ENCODE data around the gene RPRD1A. TPM values are rescaled to one million over a fixed set of nuclear protein-coding genes. Genes with fewer than 3 reads are reported as not detected.
"Not testable (repeated sequence)": the region's sequence is repeated elsewhere in the genome, so short reads cannot be mapped to it uniquely, and the experiment has no call there.

The RPRD1A gene
- total and polyA plus RNA-seq, 4 donors = 64.4 to 109 (median 85.3) TPM

- Histone ChIP-seq H3K9me3 (ENCODE audit: control insufficient read depth, insufficient read depth, low read length) (no peaks in the 10 kb centered on the region), H3K27me3 (ENCODE audit: control insufficient read depth, insufficient read depth, low read length) (no peaks in the 10 kb centered on the region), H3K4me1 (ENCODE audit: control insufficient read depth, insufficient read depth, low read length) (peaks cover under 1% of the 10 kb centered on the region), H3K27ac (ENCODE audit: low read depth, low read length) (no peak overlapping the region), H3K4me3 (ENCODE audit: low read depth, low read length) (no peak overlapping the region), H3K36me3 (ENCODE audit: control insufficient read depth, insufficient read depth, low read length) (no peaks in the 10 kb centered on the region)
- whole genome bisulfite sequencing (ENCODE audit: insufficient coverage) = 72% methylated on average over 5 of the region's 9 CpGs
- DNase-seq (ENCODE audit: low read depth in 4 of 6, low spot score in 6 of 6) = no peak
Measured at GRCh38 chr18:35968278-35968880, 99.0 kb downstream of the RPRD1A start.

- DNase-seq (ENCODE audit: low read depth in 4 of 6, low spot score in 6 of 6); H3K9me3 ChIP-seq (ENCODE audit: control insufficient read depth, insufficient read depth, low read length); H3K27ac ChIP-seq (ENCODE audit: low read depth, low read length); H3K27me3 ChIP-seq (ENCODE audit: control insufficient read depth, insufficient read depth, low read length); H3K36me3 ChIP-seq (ENCODE audit: control insufficient read depth, insufficient read depth, low read length); H3K4me1 ChIP-seq (ENCODE audit: control insufficient read depth, insufficient read depth, low read length); H3K4me3 ChIP-seq (ENCODE audit: low read depth, low read length): not testable (repeated sequence)
- 100% methylated on average over 1 of the region's 4 CpGs for WGBS (ENCODE audit: insufficient coverage)
Measured at GRCh38 chr18:35967866-35968265, 99.5 kb downstream of the RPRD1A start.

- Histone ChIP-seq H3K36me3 (ENCODE audit: control insufficient read depth, insufficient read depth, low read length) (no peaks in the 10 kb centered on the region), H3K27ac (ENCODE audit: low read depth, low read length) (no peak overlapping the region), H3K4me3 (ENCODE audit: low read depth, low read length) (no peak overlapping the region), H3K4me1 (ENCODE audit: control insufficient read depth, insufficient read depth, low read length) (no peaks in the 10 kb centered on the region), H3K9me3 (ENCODE audit: control insufficient read depth, insufficient read depth, low read length) (peaks cover 5% of the 10 kb centered on the region), H3K27me3 (ENCODE audit: control insufficient read depth, insufficient read depth, low read length) (no peaks in the 10 kb centered on the region)
- DNase-seq (ENCODE audit: low read depth in 4 of 6, low spot score in 6 of 6) = no peak
Measured at GRCh38 chr18:35964319-35964718, 103.0 kb downstream of the RPRD1A start.

GRCh38 chr18:35962320-35962719, 105.0 kb downstream of the RPRD1A start:
- Histone ChIP-seq H3K4me1 (ENCODE audit: control insufficient read depth, insufficient read depth, low read length) (no peaks in the 10 kb centered on the region), H3K27me3 (ENCODE audit: control insufficient read depth, insufficient read depth, low read length) (no peaks in the 10 kb centered on the region), H3K27ac (ENCODE audit: low read depth, low read length) (no peak overlapping the region), H3K9me3 (ENCODE audit: control insufficient read depth, insufficient read depth, low read length) (peaks cover 5% of the 10 kb centered on the region), H3K4me3 (ENCODE audit: low read depth, low read length) (no peak overlapping the region), H3K36me3 (ENCODE audit: control insufficient read depth, insufficient read depth, low read length) (no peaks in the 10 kb centered on the region)
- 93% methylated on average over 2 of the region's 2 CpGs for WGBS (ENCODE audit: insufficient coverage)
- DNase-seq (ENCODE audit: low read depth in 4 of 6, low spot score in 6 of 6) = no peak

GRCh38 chr18:35956226-35956625, 111.1 kb downstream of the RPRD1A start:
- Histone ChIP-seq H3K36me3 (ENCODE audit: control insufficient read depth, insufficient read depth, low read length) (no peaks in the 10 kb centered on the region), H3K9me3 (ENCODE audit: control insufficient read depth, insufficient read depth, low read length) (peaks cover 6% of the 10 kb centered on the region), H3K4me1 (ENCODE audit: control insufficient read depth, insufficient read depth, low read length) (no peaks in the 10 kb centered on the region), H3K4me3 (ENCODE audit: low read depth, low read length) (no peak overlapping the region), H3K27ac (ENCODE audit: low read depth, low read length) (no peak overlapping the region), H3K27me3 (ENCODE audit: control insufficient read depth, insufficient read depth, low read length) (no peaks in the 10 kb centered on the region)
- no CpG with 5 or more reads among the region's 3 CpGs for WGBS (ENCODE audit: insufficient coverage)
- no peak for DNase-seq (ENCODE audit: low read depth in 4 of 6, low spot score in 6 of 6)

GRCh38 chr18:35953688-35954087, 113.7 kb downstream of the RPRD1A start:
- no CpG with 5 or more reads among the region's 1 CpG for WGBS (ENCODE audit: insufficient coverage)
- no peak overlapping the region for H3K4me3 ChIP-seq (ENCODE audit: low read depth, low read length)
- H3K27ac ChIP-seq (ENCODE audit: low read depth, low read length) = no peak overlapping the region
- DNase-seq (ENCODE audit: low read depth in 4 of 6, low spot score in 6 of 6) = no peak
- peaks cover 5% of the 10 kb centered on the region for H3K27me3 ChIP-seq (ENCODE audit: control insufficient read depth, insufficient read depth, low read length)
- peaks cover 6% of the 10 kb centered on the region for H3K4me1 ChIP-seq (ENCODE audit: control insufficient read depth, insufficient read depth, low read length)
- peaks cover 1% of the 10 kb centered on the region for H3K9me3 ChIP-seq (ENCODE audit: control insufficient read depth, insufficient read depth, low read length)
- H3K36me3 ChIP-seq (ENCODE audit: control insufficient read depth, insufficient read depth, low read length) = no peaks in the 10 kb centered on the region

- WGBS (ENCODE audit: insufficient coverage) = no CpG with 5 or more reads among the region's 6 CpGs
- Histone ChIP-seq H3K9me3 (ENCODE audit: control insufficient read depth, insufficient read depth, low read length) (peaks cover 1% of the 10 kb centered on the region), H3K27ac (ENCODE audit: low read depth, low read length) (no peak overlapping the region)
Measured at GRCh38 chr18:35950628-35950982, 116.8 kb downstream of the RPRD1A start.

GRCh38 chr18:35949903-35950627, 117.3 kb downstream of the RPRD1A start:
- peaks cover 1% of the 10 kb centered on the region for H3K9me3 ChIP-seq (ENCODE audit: control insufficient read depth, insufficient read depth, low read length)
- H3K36me3 ChIP-seq (ENCODE audit: control insufficient read depth, insufficient read depth, low read length) = no peaks in the 10 kb centered on the region
- 2% methylated on average over 46 of the region's 54 CpGs for WGBS (ENCODE audit: insufficient coverage)
- no peak overlapping the region for H3K27ac ChIP-seq (ENCODE audit: low read depth, low read length)
- peak; percentile 54 to 94 (median 70) for DNase-seq (ENCODE audit: low read depth in 4 of 6, low spot score in 6 of 6)
- peak overlapping the region; percentile 51 for H3K4me3 ChIP-seq (ENCODE audit: low read depth, low read length)
- peaks cover 5% of the 10 kb centered on the region for H3K27me3 ChIP-seq (ENCODE audit: control insufficient read depth, insufficient read depth, low read length)
- H3K4me1 ChIP-seq (ENCODE audit: control insufficient read depth, insufficient read depth, low read length) = peaks cover 6% of the 10 kb centered on the region

More at GRCh38 chr18:35950628-35950982, 116.8 kb downstream of the RPRD1A start:
- H3K4me1 ChIP-seq (ENCODE audit: control insufficient read depth, insufficient read depth, low read length) = peaks cover 6% of the 10 kb centered on the region
- H3K27me3 ChIP-seq (ENCODE audit: control insufficient read depth, insufficient read depth, low read length) = peaks cover 5% of the 10 kb centered on the region
- H3K4me3 ChIP-seq (ENCODE audit: low read depth, low read length) = peak overlapping the region; percentile 51
- DNase-seq (ENCODE audit: low read depth in 4 of 6, low spot score in 6 of 6) = no peak
- H3K36me3 ChIP-seq (ENCODE audit: control insufficient read depth, insufficient read depth, low read length) = no peaks in the 10 kb centered on the region

GRCh38 chr18:35949090-35949489, 118.3 kb downstream of the RPRD1A start:
- Histone ChIP-seq H3K4me3 (ENCODE audit: low read depth, low read length) (no peak overlapping the region), H3K36me3 (ENCODE audit: control insufficient read depth, insufficient read depth, low read length) (no peaks in the 10 kb centered on the region), H3K4me1 (ENCODE audit: control insufficient read depth, insufficient read depth, low read length) (peaks cover 6% of the 10 kb centered on the region), H3K9me3 (ENCODE audit: control insufficient read depth, insufficient read depth, low read length) (peaks cover 1% of the 10 kb centered on the region), H3K27ac (ENCODE audit: low read depth, low read length) (no peak overlapping the region), H3K27me3 (ENCODE audit: control insufficient read depth, insufficient read depth, low read length) (peaks cover 5% of the 10 kb centered on the region)
- DNase-seq (ENCODE audit: low read depth in 4 of 6, low spot score in 6 of 6) = no peak
- 63% methylated on average over 2 of the region's 6 CpGs for WGBS (ENCODE audit: insufficient coverage)

GRCh38 chr18:35948080-35948479, 119.3 kb downstream of the RPRD1A start:
- Histone ChIP-seq H3K4me1 (ENCODE audit: control insufficient read depth, insufficient read depth, low read length) (peaks cover 6% of the 10 kb centered on the region), H3K36me3 (ENCODE audit: control insufficient read depth, insufficient read depth, low read length) (no peaks in the 10 kb centered on the region), H3K4me3 (ENCODE audit: low read depth, low read length) (no peak overlapping the region), H3K27me3 (ENCODE audit: control insufficient read depth, insufficient read depth, low read length) (peaks cover 5% of the 10 kb centered on the region), H3K9me3 (ENCODE audit: control insufficient read depth, insufficient read depth, low read length) (peaks cover under 1% of the 10 kb centered on the region), H3K27ac (ENCODE audit: low read depth, low read length) (no peak overlapping the region)
- 100% methylated on average over 2 of the region's 3 CpGs for WGBS (ENCODE audit: insufficient coverage)
- no peak for DNase-seq (ENCODE audit: low read depth in 4 of 6, low spot score in 6 of 6)
